AG09319 (cell line): ENCODE measurements around the gene TACSTD2.
"Not testable (repeated sequence)": the region's sequence is repeated elsewhere in the genome, so short reads cannot be mapped to it uniquely, and the experiment has no call there.

ENCODE experiments used
- DNase-seq: peaks from one replicate; pipeline ENCODE4 v3.0.0-alpha.2; 2010; ENCODE audit warnings: low read depth; ENCODE audit errors: extremely low read depth
- CTCF ChIP-seq: IDR thresholded peaks from 2 replicates; pipeline ENCODE4 v1.5.1; 2011; ENCODE audit warnings: low read depth, mild to moderate bottlenecking, inconsistent platforms, low read length, moderate library complexity

TACSTD2 gene

GRCh38 chr1:58619286-58620054 is 42.4 kb upstream of the TACSTD2 start:
- no peak for TF ChIP-seq CTCF
- no peak for DNase-seq

GRCh38 chr1:58618303-58618702 is 41.3 kb upstream of the TACSTD2 start:
- peak; percentile 73 for DNase-seq
- no peak for TF ChIP-seq CTCF

GRCh38 chr1:58611861-58612385 is 34.9 kb upstream of the TACSTD2 start:
- no peak for DNase-seq
- no peak for TF ChIP-seq CTCF

GRCh38 chr1:58608945-58609344 is 31.9 kb upstream of the TACSTD2 start:
- no peak for DNase-seq
- TF ChIP-seq CTCF: no peak

DNA sequence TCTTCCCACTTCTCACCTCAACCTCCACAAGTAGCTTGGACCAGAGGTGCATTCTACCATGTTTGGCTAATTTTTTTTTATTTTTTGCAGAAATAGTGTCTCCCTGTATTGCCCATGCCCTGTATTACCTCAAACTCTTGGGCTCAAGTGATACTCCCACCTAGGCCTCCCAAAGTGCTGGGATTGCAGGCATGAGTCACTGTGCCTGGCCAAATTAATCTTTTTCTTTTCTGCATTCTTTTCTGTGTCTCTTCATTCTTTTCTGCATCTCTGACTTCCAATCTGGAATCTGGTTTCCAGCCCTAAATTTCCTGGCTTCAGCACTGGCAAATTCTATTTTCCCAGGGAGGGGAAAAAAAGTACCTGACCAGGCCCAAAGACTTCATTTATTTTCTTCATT is 31.2 kb upstream of the TACSTD2 start:
- TF ChIP-seq CTCF: no peak
- DNase-seq: no peak

DNA sequence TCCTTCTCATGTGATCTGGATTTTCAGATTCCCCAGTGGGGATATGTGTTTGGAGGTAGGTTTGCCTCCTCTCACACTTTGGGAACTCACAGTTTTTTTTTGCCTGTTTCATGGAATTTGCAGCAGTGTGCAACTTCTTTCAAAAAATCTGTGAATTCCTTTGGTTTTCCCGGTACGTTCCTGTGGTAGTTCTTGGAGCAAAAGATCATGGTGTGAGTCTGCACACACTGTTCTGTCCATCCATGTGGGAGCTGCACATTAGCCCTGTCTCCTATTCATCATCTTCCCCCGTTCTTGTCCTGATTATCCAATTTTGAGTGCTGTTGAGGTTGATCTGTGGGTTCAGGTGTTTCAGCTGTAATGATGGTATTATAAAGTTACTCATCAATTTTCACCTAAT is 30.3 kb upstream of the TACSTD2 start:
- DNase-seq: no peak
- no peak for TF ChIP-seq CTCF

DNA sequence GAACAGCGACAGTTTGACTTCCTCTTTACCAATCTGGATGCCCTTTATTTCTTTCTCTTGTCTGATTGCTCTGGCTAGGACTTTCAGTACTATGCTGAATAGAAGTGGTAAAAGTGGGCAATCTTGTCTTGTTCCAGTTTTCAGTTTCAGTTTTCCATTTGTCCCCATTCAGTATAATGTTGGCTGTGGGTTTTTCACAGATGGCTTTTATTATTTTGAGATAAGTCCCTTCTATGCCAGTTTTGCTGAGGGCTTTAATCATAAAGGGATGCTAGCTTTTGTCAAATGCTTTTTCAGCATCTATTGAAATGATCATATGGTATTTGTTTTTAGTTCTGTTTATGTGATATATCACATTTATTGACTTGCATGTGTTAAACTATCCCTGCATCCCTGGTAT is 24.9 kb upstream of the TACSTD2 start:
- not testable (repeated sequence) for DNase-seq

GRCh38 chr1:58597996-58598395 is 20.9 kb upstream of the TACSTD2 start:
- no peak for TF ChIP-seq CTCF
- no peak for DNase-seq
